Vagina (tissue), 2 donors: ENCODE measurements around the gene OLR1.

Source experiments
- POLR2A ChIP-seq, 2 donors: fragments of 450-650 bp; IDR thresholded peaks; one replicate each; pipeline ENCODE4 v1.6.1; 2017; ENCODE audit warnings: antibody characterized with exemption in 2 of 2, mild to moderate bottlenecking in 2 of 2, moderate library complexity in 2 of 2
- POLR2AphosphoS5 ChIP-seq, 2 donors: sonication (generic); formaldehyde crosslinking; IDR thresholded peaks; one replicate each; pipeline ENCODE4 v1.9.0; 2017; ENCODE audit warnings: antibody characterized with exemption in 2 of 2, mild to moderate bottlenecking in 2 of 2, low read depth in 1 of 2; ENCODE audit not compliant: insufficient read depth in 1 of 2

DNA sequence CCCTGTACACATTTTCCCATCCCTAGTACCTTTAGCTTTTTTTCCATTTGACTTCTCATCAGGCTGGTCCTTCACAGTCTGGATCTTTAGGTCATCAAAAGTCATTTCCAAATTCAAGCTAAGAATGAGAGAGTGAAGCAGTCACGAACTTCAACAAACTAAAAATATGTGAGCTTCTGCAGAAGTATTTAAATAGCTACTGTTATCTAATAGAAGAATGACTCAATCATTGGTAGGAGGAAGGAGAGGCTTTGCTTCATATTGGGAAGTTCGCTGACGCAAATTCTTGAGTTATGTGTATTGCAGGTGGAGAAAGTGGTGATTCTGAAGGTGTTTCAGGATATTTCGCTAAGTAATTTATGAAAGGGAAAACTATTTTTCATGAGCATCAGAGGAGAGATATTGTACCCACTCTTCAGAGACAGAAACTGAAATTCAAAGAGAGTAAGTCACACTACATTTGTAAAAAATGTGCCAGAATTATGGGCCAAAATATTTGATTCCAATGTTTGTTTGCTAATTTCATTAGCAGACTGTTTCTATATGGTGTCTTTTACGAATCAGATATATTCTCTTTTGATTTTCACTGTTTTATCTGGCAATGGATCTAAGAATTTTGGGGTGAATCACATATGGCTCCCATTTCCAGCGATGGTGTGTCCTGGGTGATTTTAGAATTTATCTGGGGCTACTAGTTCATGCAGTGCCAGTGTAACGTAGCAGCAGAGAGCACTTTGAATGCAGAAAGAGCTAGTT lies at the start of gene OLR1:
- TF ChIP-seq POLR2A (IDR thresholded peaks at IDR 0.05) (no peak), POLR2AphosphoS5 (IDR thresholded peaks at IDR 0.05; ENCODE audit: insufficient read depth in 1 of 2, low read depth in 1 of 2) (no peak)
